ENCODE data around the gene RALGPS1. TPM values are rescaled to one million over a fixed set of nuclear protein-coding genes. Genes with fewer than 3 reads are reported as not detected.

RALGPS1 gene
- total RNA-seq: 1 to 10 TPM; 4.8 to 5.1 TPM

GRCh38 chr9:126914458-126915280 lies at the start of gene RALGPS1:
Gene RALGPS1 (plus strand): TSS chr9:126914782. CDS start chr9:126962290, 47,508 bp downstream.
- Mint-ChIP-seq H3K27me3 (peaks cover 13% of the 10 kb centered on the region), H3K9me3 (no peaks in the 10 kb centered on the region)
- DNase-seq: peak; percentile 87

GRCh38 chr9:126869368-126869767 lies 45.2 kb upstream of the RALGPS1 start:
- POLR2A ChIA-PET: interaction anchor here (0.6 kb wide), 1 partner anchor 38 kb away, joined by 3 read pairs; no protein-coding TSS in a partner anchor

More at GRCh38 chr9:126914458-126915280, at the start of gene RALGPS1:
- Mint-ChIP-seq H3K4me3 (peak within 1 kb of the TSS; percentile 73), H3K27ac (no peak within 1 kb of the TSS), H3K4me1 (peaks cover 8% of the 10 kb centered on the region), H3K36me3 (no peaks in the 10 kb centered on the region)
- ATAC-seq (ENCODE audit: low read depth): peak; percentile 98
- POLR2A ChIA-PET: interaction anchor here (1.4 kb wide), 1 partner anchor 55 kb away, joined by 6 read pairs; the partner anchor contains the start of gene ZBTB34

GRCh38 chr9:126872516-126872915 lies 42.1 kb upstream of the RALGPS1 start:
- Mint-ChIP-seq H3K9me3 (no peaks in the 10 kb centered on the region), H3K27ac (no peak overlapping the region), H3K27me3 (no peaks in the 10 kb centered on the region), H3K4me1 (peaks cover 27% of the 10 kb centered on the region), H3K4me3 (no peak overlapping the region), H3K36me3 (peaks cover 25% of the 10 kb centered on the region)
- ATAC-seq (ENCODE audit: low read depth) (no peak), DNase-seq (no peak)
- POLR2A ChIA-PET: no interaction called here

More at GRCh38 chr9:126869368-126869767, 45.2 kb upstream of the RALGPS1 start:
- Mint-ChIP-seq H3K9me3 (no peaks in the 10 kb centered on the region), H3K4me3 (no peak overlapping the region), H3K27me3 (no peaks in the 10 kb centered on the region), H3K36me3 (peaks cover 37% of the 10 kb centered on the region), H3K4me1 (peaks cover 19% of the 10 kb centered on the region), H3K27ac (no peak overlapping the region)
- DNase-seq (no peak), ATAC-seq (ENCODE audit: low read depth) (no peak)

- DNase-seq: no peak
- Mint-ChIP-seq H3K4me1 (peaks cover 20% of the 10 kb centered on the region), H3K36me3 (peaks cover 13% of the 10 kb centered on the region), H3K9me3 (no peaks in the 10 kb centered on the region), H3K27ac (no peak overlapping the region), H3K27me3 (no peaks in the 10 kb centered on the region), H3K4me3 (no peak overlapping the region)
- ATAC-seq (ENCODE audit: low read depth): no peak
- POLR2A ChIA-PET: no interaction called here
Measured at GRCh38 chr9:126874546-126875314, 39.9 kb upstream of the RALGPS1 start.

- no peak for DNase-seq
- no peak overlapping the region for H3K27ac Mint-ChIP-seq
- H3K4me3 Mint-ChIP-seq: no peak overlapping the region
- POLR2A ChIA-PET: no interaction called here
- H3K36me3 Mint-ChIP-seq: peaks cover 19% of the 10 kb centered on the region
- no peaks in the 10 kb centered on the region for H3K9me3 Mint-ChIP-seq
- ATAC-seq (ENCODE audit: low read depth): no peak
- H3K27me3 Mint-ChIP-seq: no peaks in the 10 kb centered on the region
- peaks cover 20% of the 10 kb centered on the region for H3K4me1 Mint-ChIP-seq
Measured at GRCh38 chr9:126875756-126876510, 38.6 kb upstream of the RALGPS1 start.

GRCh38 chr9:126876531-126876930 lies 38.1 kb upstream of the RALGPS1 start:
- no peak for ATAC-seq (ENCODE audit: low read depth)
- H3K27ac Mint-ChIP-seq: no peak overlapping the region
- H3K4me1 Mint-ChIP-seq: peaks cover 20% of the 10 kb centered on the region
- POLR2A ChIA-PET: no interaction called here
- no peak for DNase-seq
- H3K9me3 Mint-ChIP-seq: no peaks in the 10 kb centered on the region
- no peak overlapping the region for H3K4me3 Mint-ChIP-seq
- H3K36me3 Mint-ChIP-seq: peaks cover 19% of the 10 kb centered on the region
- H3K27me3 Mint-ChIP-seq: no peaks in the 10 kb centered on the region

- Mint-ChIP-seq H3K4me3 (no peak overlapping the region), H3K27me3 (no peaks in the 10 kb centered on the region), H3K36me3 (peaks cover 17% of the 10 kb centered on the region), H3K27ac (no peak overlapping the region), H3K4me1 (peaks cover 18% of the 10 kb centered on the region), H3K9me3 (no peaks in the 10 kb centered on the region)
- POLR2A ChIA-PET: no interaction called here
- no peak for ATAC-seq (ENCODE audit: low read depth)
- no peak for DNase-seq
Measured at GRCh38 chr9:126877418-126877817, 37.2 kb upstream of the RALGPS1 start.

GRCh38 chr9:126879288-126879687 lies 35.3 kb upstream of the RALGPS1 start:
- ATAC-seq (ENCODE audit: low read depth) (no peak), DNase-seq (no peak)
- POLR2A ChIA-PET: no interaction called here
- H3K27ac Mint-ChIP-seq: no peak overlapping the region
- peaks cover 13% of the 10 kb centered on the region for H3K4me1 Mint-ChIP-seq
- H3K27me3 Mint-ChIP-seq: no peaks in the 10 kb centered on the region
- H3K9me3 Mint-ChIP-seq: no peaks in the 10 kb centered on the region
- H3K4me3 Mint-ChIP-seq: no peak overlapping the region
- peaks cover 15% of the 10 kb centered on the region for H3K36me3 Mint-ChIP-seq

- H3K9me3 Mint-ChIP-seq: no peaks in the 10 kb centered on the region
- POLR2A ChIA-PET: no interaction called here
- H3K27me3 Mint-ChIP-seq: no peaks in the 10 kb centered on the region
- H3K36me3 Mint-ChIP-seq: peaks cover 15% of the 10 kb centered on the region
- ATAC-seq (ENCODE audit: low read depth): no peak
- H3K27ac Mint-ChIP-seq: no peak overlapping the region
- H3K4me1 Mint-ChIP-seq: peaks cover 13% of the 10 kb centered on the region
- no peak for DNase-seq
- H3K4me3 Mint-ChIP-seq: no peak overlapping the region
Measured at GRCh38 chr9:126880226-126880946, 34.2 kb upstream of the RALGPS1 start.

GRCh38 chr9:126880947-126881332 lies 33.6 kb upstream of the RALGPS1 start:
- H3K27me3 Mint-ChIP-seq: no peaks in the 10 kb centered on the region
- H3K4me1 Mint-ChIP-seq: peaks cover 10% of the 10 kb centered on the region
- POLR2A ChIA-PET: no interaction called here
- no peak overlapping the region for H3K4me3 Mint-ChIP-seq
- ATAC-seq (ENCODE audit: low read depth) (no peak), DNase-seq (no peak)
- H3K27ac Mint-ChIP-seq: no peak overlapping the region
- H3K36me3 Mint-ChIP-seq: peaks cover 15% of the 10 kb centered on the region
- H3K9me3 Mint-ChIP-seq: no peaks in the 10 kb centered on the region

- POLR2A ChIA-PET: interaction anchor here (0.6 kb wide), 1 partner anchor 68 kb away, joined by 3 read pairs; no protein-coding TSS in a partner anchor
- no peaks in the 10 kb centered on the region for H3K9me3 Mint-ChIP-seq
- H3K27ac Mint-ChIP-seq: no peak overlapping the region
- peaks cover 8% of the 10 kb centered on the region for H3K36me3 Mint-ChIP-seq
- no peak overlapping the region for H3K4me3 Mint-ChIP-seq
- ATAC-seq (ENCODE audit: low read depth) (no peak), DNase-seq (no peak)
- H3K27me3 Mint-ChIP-seq: no peaks in the 10 kb centered on the region
- H3K4me1 Mint-ChIP-seq: peaks cover under 1% of the 10 kb centered on the region
Measured at GRCh38 chr9:126882746-126883145, 31.8 kb upstream of the RALGPS1 start.

- no peak for ATAC-seq (ENCODE audit: low read depth)
- POLR2A ChIA-PET: no interaction called here
- no peaks in the 10 kb centered on the region for H3K9me3 Mint-ChIP-seq
- no peak overlapping the region for H3K27ac Mint-ChIP-seq
- no peaks in the 10 kb centered on the region for H3K27me3 Mint-ChIP-seq
- H3K4me3 Mint-ChIP-seq: no peak overlapping the region
- H3K36me3 Mint-ChIP-seq: peaks cover 8% of the 10 kb centered on the region
- DNase-seq: no peak
- no peaks in the 10 kb centered on the region for H3K4me1 Mint-ChIP-seq
Measured at GRCh38 chr9:126883636-126884035, 30.9 kb upstream of the RALGPS1 start.

All from activated naive CD8-positive, alpha-beta T cell treated with anti-CD3 and anti-CD28 coated beads, Interleukin-2, amount 10 ng/mL, durations not matched to agents 7 days and 5 days (primary cell).